HFF-Myc (cell line): Measurements from ENCODE around the gene ACY1.
"Not testable (repeated sequence)": the region's sequence is repeated elsewhere in the genome, so short reads cannot be mapped to it uniquely, and the experiment has no call there.

Experiments used
- DNase-seq: peaks from one replicate; pipeline ENCODE4 v3.0.0-alpha.2; 2011; ENCODE audit warnings: low read depth; ENCODE audit errors: extremely low read depth
- H3K4me3 ChIP-seq: replicated peaks from 2 replicates; pipeline ENCODE4 v1.5.1; 2011; ENCODE audit warnings: low read depth, mild to moderate bottlenecking, control low read depth, low read length
- CTCF ChIP-seq: IDR thresholded peaks from 2 replicates; pipeline ENCODE4 v1.5.1; 2012; ENCODE audit warnings: mild to moderate bottlenecking, low read depth, low read length, control low read depth; ENCODE audit errors: missing control alignments

ACY1 gene

GRCh38 chr3:52029053-52029452 lies 45.7 kb downstream of the ACY1 start:
- DNase-seq = no peak
- no peak overlapping the region for H3K4me3 ChIP-seq
- TF ChIP-seq CTCF = no peak

- H3K4me3 ChIP-seq = no peak overlapping the region
- DNase-seq = no peak
- no peak for TF ChIP-seq CTCF
These were observed 46.2 kb downstream of the ACY1 start for GRCh38 chr3:52029535-52029934.

- TF ChIP-seq CTCF = no peak
- no peak for DNase-seq
- no peak overlapping the region for H3K4me3 ChIP-seq
These were observed 47.5 kb downstream of the ACY1 start for GRCh38 chr3:52030714-52031310.

- TF ChIP-seq CTCF = no peak
- DNase-seq = no peak
- no peak overlapping the region for H3K4me3 ChIP-seq
These were observed 48.6 kb downstream of the ACY1 start for GRCh38 chr3:52031896-52032295.

- TF ChIP-seq CTCF = no peak
- no peak overlapping the region for H3K4me3 ChIP-seq
- DNase-seq = no peak
These were observed 49.5 kb downstream of the ACY1 start for GRCh38 chr3:52032702-52033408.

GRCh38 chr3:52033748-52034147 lies 50.4 kb downstream of the ACY1 start:
- not testable (repeated sequence) for DNase-seq, H3K4me3 ChIP-seq

- no peak overlapping the region for H3K4me3 ChIP-seq
- DNase-seq = no peak
- TF ChIP-seq CTCF = no peak
These were observed 50.9 kb downstream of the ACY1 start for GRCh38 chr3:52034212-52034611.
